ENCODE results near the gene CFAP157. TPM values are rescaled to one million over a fixed set of nuclear protein-coding genes. Genes with fewer than 3 reads are reported as not detected.

The CFAP157 gene
- total RNA-seq, 1 donor from 2014 or later: not detected

DNA sequence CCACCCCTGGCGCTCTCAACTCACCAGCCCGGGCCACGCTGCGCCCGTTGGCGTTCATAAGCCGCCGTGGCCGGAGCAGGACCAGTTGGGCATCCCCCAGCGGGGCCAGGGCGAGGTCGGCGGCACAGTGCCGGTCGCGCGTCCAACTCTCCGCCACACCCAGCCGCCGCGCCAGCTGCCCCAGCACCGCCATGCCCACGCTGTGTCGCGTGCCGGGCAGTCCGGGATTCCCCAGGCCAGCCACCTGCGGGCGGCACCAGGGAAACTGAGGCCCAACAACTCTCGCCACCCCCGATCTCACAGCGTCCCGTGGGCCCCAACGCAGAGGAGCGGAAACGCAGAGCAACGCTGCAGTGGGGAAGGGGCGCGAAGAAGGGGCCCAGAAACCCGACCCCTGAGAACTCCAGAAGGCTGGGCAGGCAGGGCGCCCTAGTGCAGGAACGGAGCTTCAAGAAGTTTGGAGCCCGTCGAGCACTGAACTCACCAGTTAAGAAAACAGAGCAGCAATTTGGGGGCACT, 8.2 kb downstream of the CFAP157 start:
- peak; percentile 43 for ATAC-seq
- DNase-seq (ENCODE audit: low spot score): no peak

DNA sequence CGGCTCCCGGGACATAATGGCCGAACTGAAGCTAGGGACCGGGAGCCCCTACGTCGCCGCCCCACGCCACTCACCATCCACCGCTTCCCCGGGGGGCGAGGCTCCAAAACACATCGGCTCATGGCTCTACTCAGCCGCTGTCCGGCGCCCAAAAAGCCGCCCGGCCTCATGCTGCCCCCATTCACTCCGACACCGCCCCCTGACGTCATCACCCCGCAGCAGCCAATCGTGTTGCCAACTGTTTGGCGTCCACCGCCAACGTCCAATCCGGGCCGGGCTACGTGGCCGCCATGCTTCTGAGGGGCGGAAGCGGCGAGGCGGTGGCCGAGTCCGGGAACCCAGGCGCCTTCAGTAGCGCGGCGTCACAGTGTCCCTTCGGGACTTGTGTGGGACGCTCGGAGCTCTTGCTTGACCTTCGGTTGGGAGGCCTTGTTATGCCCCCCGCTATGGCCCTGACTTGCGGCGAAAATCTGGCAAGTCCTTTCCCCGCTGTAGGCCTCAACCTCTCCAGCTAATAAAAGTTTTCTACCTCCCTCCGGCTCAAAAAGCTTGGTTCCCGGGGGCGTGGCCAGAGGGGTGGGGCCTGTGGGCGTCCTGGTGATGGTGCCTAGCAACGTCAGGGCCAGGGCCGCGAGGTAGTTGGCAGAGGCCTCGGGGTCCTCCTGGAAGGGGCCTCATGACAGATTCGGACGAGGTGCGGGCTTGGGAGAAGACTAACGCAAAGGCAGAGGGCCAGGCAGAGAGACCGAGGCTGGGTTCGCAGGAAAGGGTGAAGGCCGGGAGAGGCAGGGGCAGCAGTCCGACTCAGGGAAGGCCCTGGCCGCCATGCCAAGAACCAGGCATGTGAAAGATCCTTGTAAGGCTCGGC, 8.9 kb downstream of the CFAP157 start, which contains the start of the genes PTRH1 and TTC16:
Gene PTRH1 (minus strand): TSS at position 194 of the 868 bp plus-strand sequence. CDS start 24 bp downstream, at position 170.
Gene TTC16 (plus strand): TSS at position 610 of the 868 bp plus-strand sequence. CDS start 67 bp downstream, at position 677.
- ATAC-seq (peak; percentile 96), DNase-seq (ENCODE audit: low spot score) (peak; percentile 97)

DNA sequence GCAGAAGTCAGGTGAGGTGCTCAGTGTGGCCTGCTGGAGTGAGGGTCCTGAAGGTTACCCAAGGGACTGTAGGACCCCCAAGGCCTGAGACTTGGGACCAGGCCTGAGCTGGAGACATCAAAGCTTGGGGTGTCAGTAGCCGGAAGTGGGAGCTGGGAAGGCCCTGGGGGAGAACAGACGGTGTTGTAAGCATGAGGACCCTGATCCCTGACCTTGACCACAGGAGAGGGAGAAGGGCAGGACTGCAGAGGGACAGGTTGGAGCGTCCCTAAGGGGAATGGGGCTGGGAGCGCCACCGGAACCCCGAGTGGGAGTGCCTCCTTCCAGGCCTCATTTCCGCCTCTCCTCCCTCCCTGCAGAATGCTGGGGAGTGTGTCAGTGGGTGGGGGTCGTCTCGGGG, 9.6 kb downstream of the CFAP157 start:
- DNase-seq (ENCODE audit: low spot score): no peak
- ATAC-seq: no peak

- ATAC-seq: no peak
- no peak for DNase-seq (ENCODE audit: low spot score)
Measured at GRCh38 chr9:127717766-127718165, 11.0 kb downstream of the CFAP157 start.

DNA sequence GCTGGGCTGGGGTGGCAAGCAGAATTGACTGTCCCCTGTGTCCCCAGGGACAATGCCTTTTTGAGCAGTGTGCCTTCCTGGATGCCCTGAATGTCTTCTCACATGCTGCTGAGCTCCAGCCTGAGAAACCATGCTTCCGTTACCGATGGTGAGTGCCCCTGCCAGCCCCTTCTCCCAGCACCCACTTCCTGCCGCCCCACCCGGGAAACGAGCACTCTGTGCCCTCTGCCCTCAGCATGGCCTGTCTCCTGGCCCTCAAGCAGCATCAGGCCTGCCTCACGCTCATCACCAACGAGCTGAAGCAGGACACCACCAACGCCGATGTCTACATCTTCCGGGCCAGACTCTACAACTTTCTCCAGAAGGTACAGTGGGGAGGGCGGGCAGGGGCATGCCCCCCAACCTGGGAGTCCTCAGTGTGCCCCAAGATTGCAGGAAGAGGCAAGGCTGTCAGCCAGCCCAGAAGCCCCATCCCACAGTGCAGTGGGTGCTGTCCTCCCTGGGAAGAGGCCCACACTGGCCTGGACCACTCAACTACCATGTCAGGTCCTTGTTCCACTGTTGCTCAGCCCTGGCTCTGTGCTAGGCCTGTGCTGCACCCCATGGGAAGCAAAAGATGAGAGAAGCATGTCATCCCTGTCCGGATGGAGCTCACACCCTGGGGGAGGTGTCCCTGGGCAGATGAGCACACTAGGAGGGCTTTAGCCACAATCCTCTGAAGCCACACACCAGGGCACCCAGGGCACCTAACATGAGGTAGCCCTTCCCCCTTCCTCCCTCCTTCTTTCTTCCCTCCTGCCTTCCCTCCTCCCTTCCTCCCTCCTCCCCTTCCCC, 13.5 kb downstream of the CFAP157 start:
- DNase-seq (ENCODE audit: low spot score) (no peak), ATAC-seq (no peak)

GRCh38 chr9:127720865-127721227, 14.1 kb downstream of the CFAP157 start:
- ATAC-seq (no peak), DNase-seq (ENCODE audit: low spot score) (no peak)

- ATAC-seq (no peak), DNase-seq (ENCODE audit: low spot score) (no peak)
Measured at GRCh38 chr9:127721391-127721821, 14.6 kb downstream of the CFAP157 start.

- no peak for DNase-seq (ENCODE audit: low spot score)
- no peak for ATAC-seq
Measured at GRCh38 chr9:127722055-127722745, 15.4 kb downstream of the CFAP157 start.

DNA sequence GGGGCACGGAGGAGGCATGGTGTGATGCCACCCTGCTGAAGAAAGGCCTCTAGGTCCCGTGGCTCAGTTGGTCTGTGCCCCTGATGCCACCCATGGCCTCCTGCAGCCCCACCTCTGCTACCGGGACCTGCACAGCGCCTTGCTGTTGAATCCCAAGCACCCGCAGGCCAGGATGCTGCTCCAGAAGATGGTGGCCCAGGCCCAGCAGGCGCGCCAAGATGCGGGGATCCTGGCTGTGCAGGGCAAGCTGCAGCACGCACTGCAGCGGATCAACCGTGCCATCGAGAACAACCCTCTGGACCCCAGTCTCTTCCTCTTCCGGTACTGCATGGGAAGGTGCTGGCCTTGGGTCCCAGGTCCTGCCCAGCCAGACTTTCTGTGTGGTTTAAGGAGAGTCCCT, 16.2 kb downstream of the CFAP157 start:
- ATAC-seq: no peak

DNA sequence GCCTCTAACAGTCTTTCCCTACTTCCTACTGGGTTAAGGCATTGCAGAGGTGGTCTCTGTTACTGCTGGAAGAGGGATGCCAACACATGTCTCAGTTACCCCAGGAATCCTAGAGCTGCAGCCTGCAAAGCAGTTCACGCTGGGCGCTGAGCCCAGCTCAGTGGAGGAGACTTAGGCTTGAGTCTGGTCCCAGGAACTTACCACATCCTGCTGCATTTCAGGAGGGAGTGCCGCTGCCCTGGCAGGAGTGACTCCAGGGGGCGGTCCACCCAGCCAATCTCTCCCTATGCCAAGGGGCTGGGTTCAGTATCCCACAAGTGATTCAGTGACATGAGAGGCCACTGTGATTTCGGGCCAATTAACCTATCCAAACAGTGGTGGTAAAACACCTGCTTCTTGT, 16.7 kb downstream of the CFAP157 start:
- ATAC-seq (no peak), DNase-seq (ENCODE audit: low spot score) (no peak)

More for the DNA sequence above, 16.2 kb downstream of the CFAP157 start:
- DNase-seq (ENCODE audit: low spot score): no peak

GRCh38 chr9:127724012-127724411, 17.2 kb downstream of the CFAP157 start:
- ATAC-seq: peak; percentile 26
- DNase-seq (ENCODE audit: low spot score): no peak

DNA sequence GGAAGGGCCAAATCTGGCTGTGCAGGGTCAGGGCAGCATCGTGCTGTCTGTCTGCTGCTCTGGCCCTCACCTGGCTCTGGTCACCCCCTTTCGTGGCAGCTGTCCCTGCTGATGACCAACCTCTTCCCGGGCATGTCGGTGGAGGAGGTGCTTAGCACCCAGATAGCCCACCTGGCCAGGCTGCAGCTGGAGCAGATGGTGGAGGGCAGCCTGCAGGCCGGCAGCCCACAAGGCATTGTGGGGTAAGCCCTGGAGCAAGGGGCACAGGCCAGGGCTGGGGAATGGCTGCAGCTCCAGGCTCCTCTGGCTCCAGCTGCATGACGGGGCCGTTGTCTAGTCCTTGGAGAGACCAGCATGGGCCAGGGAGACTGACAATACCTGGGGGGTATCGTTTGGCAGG, 20.1 kb downstream of the CFAP157 start:
- no peak for ATAC-seq

GRCh38 chr9:127728808-127729207, 22.0 kb downstream of the CFAP157 start:
- DNase-seq (ENCODE audit: low spot score): no peak
- ATAC-seq: no peak

More for the DNA sequence above, 20.1 kb downstream of the CFAP157 start:
- DNase-seq (ENCODE audit: low spot score): no peak

DNA sequence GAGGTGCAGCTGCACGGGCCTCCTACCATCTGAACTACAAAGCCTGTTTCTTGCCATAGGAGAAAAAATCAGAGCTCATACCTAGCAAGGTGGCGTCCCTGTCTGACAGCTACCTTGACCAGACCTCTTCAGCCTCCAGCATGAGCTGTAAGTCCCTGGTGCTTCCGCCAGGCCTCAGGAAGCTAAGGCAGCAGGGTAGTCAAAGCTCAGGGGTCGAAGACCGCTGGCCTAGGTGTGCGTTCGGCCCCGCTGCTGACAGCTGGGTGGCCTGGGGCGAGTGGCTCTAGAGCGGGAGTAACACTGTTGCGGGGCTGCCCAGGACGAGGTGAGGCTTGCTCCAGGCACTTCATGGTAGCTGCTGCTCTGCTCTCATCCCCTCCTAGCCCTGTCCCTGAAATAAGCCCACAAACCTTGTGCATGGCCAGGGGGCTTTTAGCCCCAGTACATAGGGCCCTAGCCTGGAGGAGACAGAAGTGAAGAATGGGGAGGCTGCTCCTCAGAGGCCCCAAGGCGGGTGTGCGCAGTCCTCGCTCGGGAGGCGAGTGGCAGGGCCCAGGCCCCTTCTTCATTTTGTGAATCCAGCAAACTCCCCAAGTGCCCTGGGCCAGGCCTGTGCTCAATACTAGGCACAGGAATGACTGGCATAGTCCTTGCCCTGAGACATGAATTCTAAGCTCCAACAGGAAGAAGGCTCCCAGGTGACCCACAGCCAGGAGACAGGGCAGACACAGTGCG, 22.9 kb downstream of the CFAP157 start:
- ATAC-seq (no peak), DNase-seq (ENCODE audit: low spot score) (no peak)

- DNase-seq (ENCODE audit: low spot score) (no peak), ATAC-seq (no peak)
Measured at GRCh38 chr9:127730262-127730661, 23.5 kb downstream of the CFAP157 start.

DNA sequence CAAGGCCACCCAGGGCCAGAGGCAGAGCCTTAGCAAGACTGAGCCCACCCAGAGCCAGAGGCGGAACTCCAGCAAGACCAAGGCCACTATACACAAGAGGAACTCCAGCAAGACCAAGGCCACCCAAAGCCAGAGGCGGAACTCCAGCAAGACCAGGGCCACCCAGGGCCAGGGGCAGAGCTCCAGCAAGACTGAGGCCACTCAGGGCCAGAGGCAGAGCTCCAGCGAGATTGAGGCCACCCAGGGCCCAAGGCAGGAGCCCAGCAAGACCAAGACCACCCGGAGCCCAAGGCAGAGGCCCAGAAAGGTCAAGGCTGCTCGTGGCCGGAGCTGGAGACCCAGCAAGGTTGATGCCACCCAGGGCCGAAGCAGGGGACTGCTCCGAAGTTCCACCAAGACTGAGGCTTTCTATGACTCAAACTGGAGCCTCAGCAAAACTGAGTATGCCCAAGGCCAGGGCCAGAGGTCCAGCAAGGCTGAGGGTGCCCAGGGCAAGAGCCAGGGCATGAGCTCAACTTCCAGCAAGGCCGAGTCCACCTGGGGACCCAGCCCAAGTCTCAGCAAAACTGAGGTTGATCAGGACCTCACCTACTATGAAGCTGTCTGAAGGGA, 24.1 kb downstream of the CFAP157 start:
- DNase-seq (ENCODE audit: low spot score): no peak

GRCh38 chr9:127731938-127732337, 25.1 kb downstream of the CFAP157 start:
- no peak for ATAC-seq
- DNase-seq (ENCODE audit: low spot score): no peak

More for the DNA sequence above, 24.1 kb downstream of the CFAP157 start:
- ATAC-seq: no peak

- DNase-seq (ENCODE audit: low spot score) (no peak), ATAC-seq (no peak)
Measured at GRCh38 chr9:127732444-127732843, 25.7 kb downstream of the CFAP157 start.

- ATAC-seq (no peak), DNase-seq (ENCODE audit: low spot score) (no peak)
Measured at GRCh38 chr9:127733614-127734013, 26.8 kb downstream of the CFAP157 start.

Data from left lobe of liver (tissue), 2 donors.